ENCODE measurements around the gene C17orf113.

The C17orf113 gene

GRCh38 chr17:42019509-42020404 lies 30.6 kb downstream of the C17orf113 start, which contains the start of gene NKIRAS2:
Gene NKIRAS2, plus strand, starts transcription at chr17:42020090. Its CDS starts 1,488 bp downstream, at chr17:42021578.
- Histone ChIP-seq H3K36me3 (ENCODE audit: insufficient read depth, low read length) (peaks cover 29% of the 10 kb centered on the region), H3K4me3 (ENCODE audit: low read depth in 1 of 2, low read length in 2 of 2) (peak within 1 kb of the TSS; percentile 71 to 86), H3K9ac (ENCODE audit: low read depth, low read length) (peak within 1 kb of the TSS; percentile 93), H3K4me1 (ENCODE audit: insufficient read depth, low read length) (peaks cover 56% of the 10 kb centered on the region), H3K9me3 (ENCODE audit: insufficient read depth, low read length, severe bottlenecking) (no peaks in the 10 kb centered on the region), H2AFZ (ENCODE audit: low read depth, low read length) (peak within 1 kb of the TSS; percentile 90), H3K27ac (ENCODE audit: low read length) (peak within 1 kb of the TSS; percentile 78), H3K27me3 (ENCODE audit: insufficient read depth, low read length, poor library complexity) (no peaks in the 10 kb centered on the region), H3K79me2 (ENCODE audit: insufficient read depth, low read length) (peaks cover 56% of the 10 kb centered on the region), H3K4me2 (ENCODE audit: insufficient read depth, low read length) (peak within 1 kb of the TSS; percentile 95), H4K20me1 (ENCODE audit: insufficient read depth, low read length) (no peaks in the 10 kb centered on the region)
- DNase-seq (peak; percentile 96), ATAC-seq (ENCODE audit: insufficient read depth, low read depth) (peak; percentile 75)
- TF ChIP-seq EZH2 (IDR thresholded peaks at IDR 0.05; ENCODE audit: borderline replicate concordance, low read depth, low read length, severe bottlenecking) (no peak), CTCF (IDR thresholded peaks at IDR 0.05; ENCODE audit: borderline replicate concordance, extremely low read depth, low read length, poor library complexity, severe bottlenecking) (peak; percentile 96)

GRCh38 chr17:42018988-42019387 lies 31.4 kb downstream of the C17orf113 start:
- H3K9me3 ChIP-seq (ENCODE audit: insufficient read depth, low read length, severe bottlenecking), result no peaks in the 10 kb centered on the region
- H3K36me3 ChIP-seq (ENCODE audit: insufficient read depth, low read length), result peaks cover 24% of the 10 kb centered on the region
- TF ChIP-seq EZH2 (IDR thresholded peaks at IDR 0.05; ENCODE audit: borderline replicate concordance, low read depth, low read length, severe bottlenecking), result no peak
- no peak for TF ChIP-seq CTCF (IDR thresholded peaks at IDR 0.05; ENCODE audit: borderline replicate concordance, extremely low read depth, low read length, poor library complexity, severe bottlenecking)
- no peak overlapping the region for H3K9ac ChIP-seq (ENCODE audit: low read depth, low read length)
- ATAC-seq (ENCODE audit: insufficient read depth, low read depth) (no peak), DNase-seq (no peak)
- peaks cover 58% of the 10 kb centered on the region for H3K4me1 ChIP-seq (ENCODE audit: insufficient read depth, low read length)
- H3K4me3 ChIP-seq (ENCODE audit: low read depth in 1 of 2, low read length in 2 of 2), result no peak overlapping the region
- H3K79me2 ChIP-seq (ENCODE audit: insufficient read depth, low read length), result peaks cover 63% of the 10 kb centered on the region
- H3K27ac ChIP-seq (ENCODE audit: low read length), result no peak overlapping the region
- no peaks in the 10 kb centered on the region for H4K20me1 ChIP-seq (ENCODE audit: insufficient read depth, low read length)
- peak overlapping the region; percentile 90; the same call in 1 of the 2 replicates for H2AFZ ChIP-seq (ENCODE audit: low read depth, low read length)
- H3K27me3 ChIP-seq (ENCODE audit: insufficient read depth, low read length, poor library complexity), result no peaks in the 10 kb centered on the region
- peak overlapping the region; percentile 95; the same call in 1 of the 2 replicates for H3K4me2 ChIP-seq (ENCODE audit: insufficient read depth, low read length)

GRCh38 chr17:42018339-42018738 lies 32.1 kb downstream of the C17orf113 start:
- peak overlapping the region; percentile 87 to 91; a peak in 3 of 4 replicates for H3K4me3 ChIP-seq (ENCODE audit: low read depth in 1 of 2, low read length in 2 of 2)
- no peak for DNase-seq
- peak overlapping the region; percentile 81 for H3K9ac ChIP-seq (ENCODE audit: low read depth, low read length)
- peak overlapping the region; percentile 93 for H3K27ac ChIP-seq (ENCODE audit: low read length)
- H3K36me3 ChIP-seq (ENCODE audit: insufficient read depth, low read length), result peaks cover 17% of the 10 kb centered on the region
- H3K9me3 ChIP-seq (ENCODE audit: insufficient read depth, low read length, severe bottlenecking), result no peaks in the 10 kb centered on the region
- H3K4me2 ChIP-seq (ENCODE audit: insufficient read depth, low read length), result peak overlapping the region; percentile 95
- peaks cover 59% of the 10 kb centered on the region for H3K4me1 ChIP-seq (ENCODE audit: insufficient read depth, low read length)
- peak overlapping the region; percentile 88 for H2AFZ ChIP-seq (ENCODE audit: low read depth, low read length)
- H3K27me3 ChIP-seq (ENCODE audit: insufficient read depth, low read length, poor library complexity), result no peaks in the 10 kb centered on the region
- ATAC-seq (ENCODE audit: insufficient read depth, low read depth), result no peak
- peaks cover 70% of the 10 kb centered on the region for H3K79me2 ChIP-seq (ENCODE audit: insufficient read depth, low read length)
- peaks cover 3% of the 10 kb centered on the region; the same call in 1 of the 2 replicates for H4K20me1 ChIP-seq (ENCODE audit: insufficient read depth, low read length)
- no peak for TF ChIP-seq EZH2 (IDR thresholded peaks at IDR 0.05; ENCODE audit: borderline replicate concordance, low read depth, low read length, severe bottlenecking)
- no peak for TF ChIP-seq CTCF (IDR thresholded peaks at IDR 0.05; ENCODE audit: borderline replicate concordance, extremely low read depth, low read length, poor library complexity, severe bottlenecking)
